UCSD-AML1 (cell line): Measurements from ENCODE around the gene FEN1.
A peak's percentile ranks its signal among the peaks of the same experiment; 100 is the strongest.

Source experiments
- DNase-seq: peaks from one replicate; lab custom pipeline; 2025; ENCODE audit not compliant: unreplicated experiment; lab: John Stamatoyannopoulos, UW

Gene FEN1, protein sequence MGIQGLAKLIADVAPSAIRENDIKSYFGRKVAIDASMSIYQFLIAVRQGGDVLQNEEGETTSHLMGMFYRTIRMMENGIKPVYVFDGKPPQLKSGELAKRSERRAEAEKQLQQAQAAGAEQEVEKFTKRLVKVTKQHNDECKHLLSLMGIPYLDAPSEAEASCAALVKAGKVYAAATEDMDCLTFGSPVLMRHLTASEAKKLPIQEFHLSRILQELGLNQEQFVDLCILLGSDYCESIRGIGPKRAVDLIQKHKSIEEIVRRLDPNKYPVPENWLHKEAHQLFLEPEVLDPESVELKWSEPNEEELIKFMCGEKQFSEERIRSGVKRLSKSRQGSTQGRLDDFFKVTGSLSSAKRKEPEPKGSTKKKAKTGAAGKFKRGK

GRCh38 chr11:61792310-61793082 lies at the start of gene FEN1, which contains the start of gene TMEM258:
Gene FEN1, plus strand, starts transcription at chr11:61792911. Its CDS starts 2,451 bp downstream, at chr11:61795362.
Gene TMEM258, minus strand, starts transcription at chr11:61792599. Its CDS starts 41 bp downstream, at chr11:61792558.
- peak; percentile 94 for DNase-seq

DNA sequence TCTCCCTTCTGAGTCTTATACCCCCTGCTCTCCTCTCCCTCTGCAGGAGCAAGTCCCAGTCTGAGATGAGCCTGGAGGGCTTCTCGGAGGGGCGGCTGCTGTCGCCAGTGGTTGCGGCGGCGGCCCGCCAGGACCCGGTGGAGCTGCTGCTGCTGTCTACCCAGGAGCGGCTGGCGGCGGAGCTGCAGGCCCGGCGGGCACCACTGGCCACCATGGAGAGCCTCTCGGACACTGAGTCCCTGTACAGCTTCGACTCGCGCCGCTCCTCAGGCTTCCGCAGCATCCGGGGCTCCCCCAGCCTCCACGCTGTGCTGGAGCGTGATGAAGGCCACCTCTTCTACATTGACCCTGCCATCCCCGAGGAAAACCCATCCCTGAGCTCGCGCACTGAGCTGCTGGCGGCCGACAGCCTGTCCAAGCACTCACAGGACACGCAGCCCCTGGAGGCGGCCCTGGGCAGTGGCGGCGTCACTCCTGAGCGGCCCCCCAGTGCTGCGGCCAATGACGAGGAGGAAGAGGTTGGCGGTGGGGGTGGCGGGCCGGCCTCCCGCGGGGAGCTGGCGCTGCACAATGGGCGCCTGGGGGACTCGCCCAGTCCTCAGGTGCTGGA lies 49.1 kb upstream of the FEN1 start:
- DNase-seq, result no peak

DNA sequence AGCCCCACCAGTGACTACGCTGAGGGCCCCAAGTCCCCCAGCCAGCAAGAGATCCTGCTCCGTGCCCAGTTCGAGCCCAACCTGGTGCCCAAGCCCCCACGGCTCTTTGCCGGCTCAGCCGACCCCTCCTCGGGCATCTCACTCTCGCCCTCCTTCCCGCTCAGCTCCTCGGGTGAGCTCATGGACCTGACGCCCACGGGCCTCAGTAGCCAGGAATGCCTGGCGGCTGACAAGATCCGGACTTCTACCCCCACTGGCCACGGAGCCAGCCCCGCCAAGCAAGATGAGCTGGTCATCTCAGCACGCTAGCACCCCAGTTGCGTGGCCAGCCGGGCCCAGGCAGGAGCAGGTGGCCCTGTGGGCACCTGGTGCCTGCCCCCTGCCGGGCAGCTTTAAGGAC lies 48.5 kb upstream of the FEN1 start:
- no peak for DNase-seq

GRCh38 chr11:61744609-61745156 lies 48.0 kb upstream of the FEN1 start:
- DNase-seq, result no peak

GRCh38 chr11:61745781-61746441 lies 46.8 kb upstream of the FEN1 start:
- DNase-seq, result no peak

- no peak for DNase-seq
These were observed 46.1 kb upstream of the FEN1 start for GRCh38 chr11:61746442-61747191.

- peak; percentile 69 for DNase-seq
These were observed 45.3 kb upstream of the FEN1 start for GRCh38 chr11:61747192-61747966.

- DNase-seq, result no peak
These were observed 44.8 kb upstream of the FEN1 start for GRCh38 chr11:61747967-61748285.

GRCh38 chr11:61749591-61750217 lies 43.0 kb upstream of the FEN1 start:
- no peak for DNase-seq

- DNase-seq, result no peak
These were observed 42.0 kb upstream of the FEN1 start for GRCh38 chr11:61750631-61751273.

- DNase-seq, result no peak
These were observed 41.3 kb upstream of the FEN1 start for GRCh38 chr11:61751384-61751783.

DNA sequence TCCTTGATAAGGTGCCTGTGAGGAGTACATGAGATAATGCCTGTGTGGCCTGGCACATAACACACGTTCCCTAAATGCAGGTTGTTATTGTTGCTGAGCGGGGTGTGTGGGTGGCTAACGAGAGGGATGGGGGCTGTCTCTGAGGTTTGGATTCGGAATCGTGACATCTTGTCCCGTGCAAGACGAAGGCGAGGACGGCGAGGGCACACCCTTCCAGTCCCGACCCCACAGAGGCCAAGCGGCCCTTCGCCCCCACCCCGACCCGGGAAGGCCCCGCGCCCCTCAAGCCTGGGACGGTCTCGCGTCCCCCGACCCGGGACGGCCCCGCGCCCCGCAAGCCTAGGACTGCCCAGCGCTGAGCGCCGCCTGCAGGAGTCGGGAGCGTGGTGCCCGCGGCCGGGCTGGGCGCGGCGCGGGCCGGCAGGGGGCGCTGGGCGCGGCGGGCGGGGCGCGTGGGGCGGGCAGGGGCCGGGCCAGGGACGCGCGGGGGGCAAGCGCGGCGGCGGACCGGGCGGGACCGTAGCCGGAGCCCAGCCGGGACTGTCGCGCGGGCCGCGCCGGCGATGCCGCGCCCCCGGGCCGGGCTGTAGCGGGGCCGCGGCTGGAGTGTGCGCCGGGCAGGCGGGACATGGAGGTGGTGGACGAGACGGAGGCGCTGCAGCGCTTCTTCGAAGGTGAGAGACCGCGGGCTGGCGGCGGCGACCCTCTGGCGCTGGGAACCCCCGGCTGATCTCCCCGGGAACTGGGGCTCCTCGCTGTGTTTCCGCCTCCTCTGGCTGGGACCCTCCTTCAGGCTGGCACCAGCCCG lies 40.4 kb upstream of the FEN1 start, which contains the start of gene MYRF:
Gene MYRF (plus strand): TSS at position 520 of the 808 bp plus-strand sequence. CDS start 109 bp downstream, at position 629.
- peak; percentile 61 for DNase-seq

DNA sequence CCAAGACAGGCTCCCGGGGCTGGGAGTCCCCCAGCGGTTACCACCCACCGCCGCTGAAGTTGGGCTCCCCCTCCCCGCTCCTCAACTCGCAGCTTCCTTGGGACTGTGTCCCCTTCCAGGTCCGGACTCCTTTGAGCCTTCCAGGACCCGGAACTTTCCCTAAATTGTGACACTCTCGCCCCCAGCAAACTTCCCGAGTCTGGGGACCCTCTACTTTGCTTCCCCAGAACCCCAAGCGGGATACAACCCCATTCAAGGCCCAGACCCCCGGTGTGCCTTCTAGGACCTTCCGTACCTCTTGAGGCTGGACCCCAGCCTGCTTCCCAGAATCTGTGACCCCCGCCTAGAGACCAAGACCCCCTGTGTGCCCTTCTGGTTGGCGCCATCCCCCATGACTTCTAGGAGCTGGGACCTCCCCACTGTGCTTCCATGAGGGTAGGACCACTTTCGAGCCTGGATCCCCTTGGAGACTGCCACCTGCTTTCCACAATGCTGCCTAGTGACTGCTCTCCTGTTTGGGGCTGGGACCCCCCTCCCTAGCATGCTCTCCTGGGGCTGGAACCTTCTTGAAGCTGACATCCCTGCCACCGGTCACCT lies 39.7 kb upstream of the FEN1 start:
- no peak for DNase-seq

DNA sequence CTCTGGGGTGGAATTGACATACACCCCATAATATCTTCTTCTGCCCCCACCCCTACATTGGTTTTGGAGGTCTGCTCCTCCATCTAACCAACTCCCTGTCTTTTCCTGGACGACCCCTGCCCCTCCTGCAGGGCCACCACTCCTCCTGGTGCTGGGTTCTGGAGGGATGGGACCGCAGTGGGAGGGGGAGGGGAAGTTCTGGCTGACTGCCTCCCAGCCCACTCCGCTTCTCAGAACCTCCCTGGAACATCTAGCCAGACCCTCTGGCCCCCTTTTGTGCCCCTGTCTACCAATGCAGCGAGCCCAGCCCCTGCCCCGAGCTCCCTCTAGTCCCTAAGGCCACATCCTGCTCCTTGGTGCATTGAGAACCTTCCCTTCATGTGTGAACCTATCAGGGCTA lies 39.0 kb upstream of the FEN1 start:
- DNase-seq, result no peak

- no peak for DNase-seq
These were observed 37.9 kb upstream of the FEN1 start for GRCh38 chr11:61754534-61755482.

DNA sequence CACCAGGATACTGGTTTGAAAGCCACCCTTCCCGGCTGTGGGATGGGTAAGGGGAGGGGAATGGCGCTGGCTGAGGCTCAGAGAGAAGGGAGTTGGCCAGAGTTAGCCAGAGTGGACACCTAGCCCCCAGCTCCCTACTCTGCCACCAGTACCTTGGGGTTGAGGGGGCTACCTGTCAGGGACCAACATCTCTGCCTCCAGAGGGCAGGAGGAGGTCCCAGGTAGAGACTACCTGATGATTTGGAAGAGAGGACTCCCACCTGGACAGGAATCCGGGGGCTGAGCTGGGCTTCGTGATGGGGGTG lies 36.6 kb upstream of the FEN1 start:
- no peak for DNase-seq
